Upper lobe of right lung (tissue), 1 donor: Measurements from ENCODE around the gene TMEM220. TPM values are rescaled to one million over a fixed set of nuclear protein-coding genes. Genes with fewer than 3 reads are reported as not detected.

Experiments
- ATAC-seq: fragments of 200-7000 bp; cut with Tn5 transposase; one replicate; pipeline ENCODE4 v1.9.1; 2020; ENCODE audit warnings: mild to moderate bottlenecking, moderate library complexity
- DNase-seq: peaks from one replicate; pipeline ENCODE4 v3.0.0-alpha.2; 2020
- H3K27ac ChIP-seq: fragments of 200-600 bp; one replicate; pipeline ENCODE4 v1.8.0; 2022
- H3K27me3 ChIP-seq: fragments of 200-600 bp; one replicate; pipeline ENCODE4 v1.8.0; 2022; ENCODE audit warnings: mild to moderate bottlenecking
- H3K36me3 ChIP-seq: fragments of 200-600 bp; one replicate; pipeline ENCODE4 v1.8.0; 2022
- H3K4me1 ChIP-seq: fragments of 200-600 bp; one replicate; pipeline ENCODE4 v1.8.0; 2022
- H3K4me3 ChIP-seq: fragments of 200-600 bp; one replicate; pipeline ENCODE4 v1.8.0; 2022; ENCODE audit warnings: mild to moderate bottlenecking
- H3K9me3 ChIP-seq: fragments of 200-600 bp; one replicate; pipeline ENCODE4 v1.8.0; 2022
- CTCF ChIP-seq: fragments of 200-600 bp; IDR thresholded peaks from one replicate; pipeline ENCODE4 v1.8.0; 2022; ENCODE audit warnings: antibody characterized with exemption
- intact Hi-C: fragments of 100-400 bp; cut with DNase I; formaldehyde crosslinking; loops from one replicate; pipeline ENCODE4 v1.11.0; 2022
- total RNA-seq: library from RNA; stranded (reverse); fragmentation: NEBNext Ultra II Directional; extraction: Animal tissue kit (Norgen Biotek cat#: 25700); gene quantifications from one replicate; pipeline ENCODE4 v1.2.1, GENCODE V29; 2021
- donor health status: DM: no; HTN: yes; CAD: no; lungs with severe emphysema.

TMEM220 gene
- total RNA-seq, 1 donor from 2014 or later = 10.5 TPM

GRCh38 chr17:10757647-10758046, 27.8 kb upstream of the TMEM220 start:
- H3K9me3 ChIP-seq = no peaks in the 10 kb centered on the region
- no peak overlapping the region for H3K4me3 ChIP-seq
- DNase-seq (no peak), ATAC-seq (no peak)
- no peaks in the 10 kb centered on the region for H3K27me3 ChIP-seq
- no peaks in the 10 kb centered on the region for H3K36me3 ChIP-seq
- H3K27ac ChIP-seq = no peak overlapping the region
- TF ChIP-seq CTCF = no peak
- no peaks in the 10 kb centered on the region for H3K4me1 ChIP-seq
- intact Hi-C loops = no loop called here

DNA sequence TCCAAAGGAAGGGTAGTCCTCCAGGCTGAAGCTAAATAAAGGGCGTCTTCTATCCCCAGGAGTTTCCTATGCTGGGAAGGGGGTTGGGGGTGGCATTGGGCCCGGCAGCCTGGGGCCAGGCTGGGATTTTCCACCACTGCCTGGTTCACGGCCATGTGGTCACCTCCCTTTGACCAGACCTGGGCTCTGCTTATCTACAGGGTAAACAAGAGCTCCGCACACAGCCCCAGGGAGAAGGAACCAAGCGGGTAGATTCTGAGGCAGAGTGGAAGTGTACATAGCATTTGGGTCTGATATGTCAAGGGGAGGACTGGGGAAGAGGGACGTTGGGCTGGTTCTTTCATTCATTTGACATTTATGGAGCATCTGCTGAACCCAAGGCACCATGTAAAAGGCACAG, 27.2 kb upstream of the TMEM220 start:
- Histone ChIP-seq H3K9me3 (no peaks in the 10 kb centered on the region), H3K36me3 (no peaks in the 10 kb centered on the region), H3K4me3 (no peak overlapping the region), H3K4me1 (no peaks in the 10 kb centered on the region), H3K27me3 (no peaks in the 10 kb centered on the region), H3K27ac (no peak overlapping the region)
- DNase-seq = no peak
- ATAC-seq = no peak
- intact Hi-C loops = no loop called here
- TF ChIP-seq CTCF = no peak

GRCh38 chr17:10756619-10757018, 26.8 kb upstream of the TMEM220 start:
- no peaks in the 10 kb centered on the region for H3K9me3 ChIP-seq
- ATAC-seq (no peak), DNase-seq (no peak)
- H3K27me3 ChIP-seq = no peaks in the 10 kb centered on the region
- intact Hi-C loops = no loop called here
- no peaks in the 10 kb centered on the region for H3K4me1 ChIP-seq
- no peaks in the 10 kb centered on the region for H3K36me3 ChIP-seq
- no peak overlapping the region for H3K27ac ChIP-seq
- no peak for TF ChIP-seq CTCF
- H3K4me3 ChIP-seq = no peak overlapping the region

DNA sequence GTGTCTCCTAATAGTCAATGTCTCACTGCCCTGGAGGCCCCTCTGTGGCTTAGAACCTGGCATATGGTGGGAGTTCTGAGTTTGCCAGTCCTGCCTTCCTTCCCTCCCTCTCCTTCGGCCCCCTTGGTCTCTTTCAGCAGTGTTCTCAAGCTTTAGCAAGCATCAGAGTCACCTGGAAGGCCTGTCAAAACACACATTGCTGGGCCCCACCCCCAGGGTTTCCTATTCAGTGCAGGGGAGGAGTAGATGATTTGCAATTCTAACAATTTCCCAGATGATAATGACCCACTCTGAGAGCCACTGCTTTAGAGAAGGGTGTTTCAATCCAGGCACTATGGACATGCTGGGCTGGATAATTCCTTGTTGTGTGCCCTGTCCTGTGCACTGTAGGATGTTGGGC, 26.4 kb upstream of the TMEM220 start:
- Histone ChIP-seq H3K36me3 (no peaks in the 10 kb centered on the region), H3K27me3 (no peaks in the 10 kb centered on the region), H3K27ac (no peak overlapping the region), H3K4me1 (no peaks in the 10 kb centered on the region), H3K4me3 (no peak overlapping the region), H3K9me3 (no peaks in the 10 kb centered on the region)
- TF ChIP-seq CTCF = no peak
- intact Hi-C loops = no loop called here
- no peak for DNase-seq
- ATAC-seq = no peak

DNA sequence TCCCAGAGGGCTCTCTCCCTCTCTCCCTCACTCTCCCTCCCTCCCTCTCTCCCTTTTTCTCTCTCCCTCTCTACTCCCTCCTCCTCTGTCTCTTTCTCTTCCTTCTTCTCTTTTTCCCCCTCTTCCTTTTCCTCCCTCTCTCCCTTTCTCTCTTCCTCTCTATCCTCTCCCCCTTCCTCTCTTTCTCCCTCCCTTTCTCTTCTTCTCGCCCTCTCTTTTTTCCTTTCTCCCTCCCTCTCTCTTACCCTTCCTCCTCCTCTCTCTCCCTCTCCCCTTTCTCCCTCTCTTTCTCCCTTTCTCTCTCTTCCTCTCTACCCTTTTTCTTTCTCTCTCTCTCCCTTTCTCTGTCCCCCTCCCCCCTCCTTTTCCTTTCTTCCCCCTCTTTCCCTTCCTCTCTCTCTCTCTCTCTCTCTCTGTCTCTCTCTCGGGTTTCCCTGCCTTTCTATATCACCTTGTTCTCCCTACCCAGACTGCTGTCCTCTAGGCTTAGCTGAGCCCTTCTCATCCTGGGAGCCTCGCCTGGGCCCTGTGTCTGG, 25.8 kb upstream of the TMEM220 start:
- no peak overlapping the region for H3K4me3 ChIP-seq
- TF ChIP-seq CTCF = no peak
- no peaks in the 10 kb centered on the region for H3K4me1 ChIP-seq
- DNase-seq (no peak), ATAC-seq (no peak)
- no peaks in the 10 kb centered on the region for H3K27me3 ChIP-seq
- intact Hi-C loops = no loop called here
- no peak overlapping the region for H3K27ac ChIP-seq
- no peaks in the 10 kb centered on the region for H3K9me3 ChIP-seq
- no peaks in the 10 kb centered on the region for H3K36me3 ChIP-seq
